GM23248 (cell line): Measurements from ENCODE around the gene SFXN2.

Experiments used
- EZH2 ChIP-seq: fragments of 200-600 bp; sonication (generic); IDR thresholded peaks from 2 replicates; pipeline ENCODE4 v1.6.1; 2018; ENCODE audit warnings: antibody characterized with exemption, mild to moderate bottlenecking; ENCODE audit not compliant: insufficient read depth, poor library complexity, severe bottlenecking
- EZH2phosphoT487 ChIP-seq: fragments of 200-600 bp; sonication (generic); IDR thresholded peaks from 2 replicates; pipeline ENCODE4 v1.6.1; 2018; ENCODE audit warnings: antibody characterized with exemption, moderate library complexity, mild to moderate bottlenecking, low read depth; ENCODE audit not compliant: insufficient read depth

DNA sequence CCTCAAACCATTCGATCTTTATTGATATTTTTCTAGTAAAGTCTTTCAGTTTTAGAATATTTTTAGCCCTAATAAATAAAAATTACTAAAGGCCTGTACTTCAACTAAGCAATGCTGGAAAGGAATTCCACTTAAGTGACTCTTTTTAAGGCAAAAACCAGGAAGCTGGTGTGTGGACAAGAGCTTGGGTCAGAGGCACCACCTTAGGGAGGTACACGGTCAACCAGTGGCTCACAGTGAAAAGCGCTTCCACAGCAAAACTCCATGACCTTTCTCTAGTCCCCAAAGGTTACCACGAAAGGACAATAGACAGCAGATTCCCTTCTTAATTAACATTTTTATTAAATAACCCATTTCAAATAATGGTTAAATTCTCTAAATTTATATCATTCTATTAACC, 31.5 kb upstream of the SFXN2 start:
- no peak for TF ChIP-seq EZH2
- TF ChIP-seq EZH2phosphoT487 = no peak
